H9 (cell line): ENCODE data around the gene ACSM4. TPM values are rescaled to one million over a fixed set of nuclear protein-coding genes. Genes with fewer than 3 reads are reported as not detected.

Experiments
- DNase-seq: peaks from one replicate; pipeline ENCODE4 v3.0.0-alpha.2; 2017
- H2AFZ ChIP-seq: one replicate; pipeline ENCODE4 v1.6.1; 2013; ENCODE audit warnings: mild to moderate bottlenecking, low read length, control low read depth, moderate library complexity
- H2AK5ac ChIP-seq: 2 replicates; pipeline ENCODE4 v1.6.1; 2013; ENCODE audit warnings: low read length, control low read depth, mixed read lengths; ENCODE audit not compliant: insufficient read length
- H2BK120ac ChIP-seq: one replicate; pipeline ENCODE4 v1.6.1; 2013; ENCODE audit warnings: low read depth, mild to moderate bottlenecking, low read length, control low read depth, inconsistent platforms; ENCODE audit not compliant: poor library complexity, severe bottlenecking
- H2BK12ac ChIP-seq: 2 replicates; pipeline ENCODE4 v1.6.1; 2013; ENCODE audit warnings: low read length, control low read depth, mixed read lengths, low read depth; ENCODE audit not compliant: insufficient read length
- H2BK15ac ChIP-seq: 2 replicates; pipeline ENCODE4 v1.6.1; 2013; ENCODE audit warnings: low read depth, low read length, control low read depth
- H2BK20ac ChIP-seq: one replicate; pipeline ENCODE4 v1.6.1; 2013; ENCODE audit warnings: low read depth, mild to moderate bottlenecking, low read length, control low read depth, inconsistent platforms; ENCODE audit not compliant: poor library complexity, severe bottlenecking
- H2BK5ac ChIP-seq: 2 replicates; pipeline ENCODE4 v1.6.1; 2013; ENCODE audit warnings: low read length, control low read depth, mixed read lengths; ENCODE audit not compliant: insufficient read length
- H3K14ac ChIP-seq: 2 replicates; pipeline ENCODE4 v1.6.1; 2013; ENCODE audit warnings: low read length, control low read depth; ENCODE audit not compliant: insufficient read depth
- H3K18ac ChIP-seq: 2 replicates; pipeline ENCODE4 v1.6.1; 2013; ENCODE audit warnings: low read depth, mild to moderate bottlenecking, mixed read lengths, low read length, control low read depth; ENCODE audit not compliant: insufficient read length
- H3K23ac ChIP-seq: 2 replicates; pipeline ENCODE4 v1.6.1; 2013; ENCODE audit warnings: low read length, control low read depth, mixed read lengths, low read depth; ENCODE audit not compliant: insufficient read length
- H3K23me2 ChIP-seq: 2 replicates; pipeline ENCODE4 v1.6.1; 2013; ENCODE audit warnings: low read depth, mild to moderate bottlenecking, mixed read lengths, low read length, control low read depth; ENCODE audit not compliant: insufficient read length, poor library complexity, severe bottlenecking
- H3K27ac ChIP-seq: 2 replicates; pipeline ENCODE4 v1.5.1; 2013; ENCODE audit warnings: low read length, control low read depth, mixed read lengths, low read depth; ENCODE audit not compliant: insufficient read length
- H3K27me3 ChIP-seq: 2 replicates; pipeline ENCODE4 v1.6.1; 2013; ENCODE audit warnings: low read length, control low read depth, inconsistent platforms; ENCODE audit not compliant: insufficient read depth
- H3K4ac ChIP-seq: 2 replicates; pipeline ENCODE4 v1.6.1; 2013; ENCODE audit warnings: low read depth, mild to moderate bottlenecking, control low read depth, inconsistent platforms, low read length, moderate library complexity
- H3K4me1 ChIP-seq: 2 replicates; pipeline ENCODE4 v1.6.1; 2013; ENCODE audit warnings: low read length, control low read depth, inconsistent platforms; ENCODE audit not compliant: insufficient read depth
- H3K4me2 ChIP-seq: 2 replicates; pipeline ENCODE4 v1.6.1; 2013; ENCODE audit warnings: low read length, control low read depth, mixed read lengths; ENCODE audit not compliant: insufficient read length, insufficient read depth
- H3K56ac ChIP-seq: 2 replicates; pipeline ENCODE4 v1.6.1; 2013; ENCODE audit warnings: low read depth, mild to moderate bottlenecking, mixed read lengths, low read length, control low read depth; ENCODE audit not compliant: insufficient read length
- H3K79me1 ChIP-seq: 2 replicates; pipeline ENCODE4 v1.6.1; 2013; ENCODE audit warnings: low read depth, mild to moderate bottlenecking, moderate library complexity, low read length, control low read depth, inconsistent platforms; ENCODE audit not compliant: insufficient read depth, poor library complexity, severe bottlenecking
- H3K79me2 ChIP-seq: 2 replicates; pipeline ENCODE4 v1.6.1; 2013; ENCODE audit warnings: low read length, control low read depth, inconsistent platforms; ENCODE audit not compliant: insufficient read depth
- H3K9ac ChIP-seq: 2 replicates; pipeline ENCODE4 v1.6.1; 2013; ENCODE audit warnings: low read length, control low read depth, mixed read lengths; ENCODE audit not compliant: insufficient read length; ENCODE audit errors: extremely low read depth
- H3K9me3 ChIP-seq: one replicate; pipeline ENCODE4 v1.6.1; 2013; ENCODE audit warnings: low read depth, low read length, inconsistent platforms; ENCODE audit not compliant: control insufficient read depth
- H3T11ph ChIP-seq: one replicate; pipeline ENCODE4 v1.6.1; 2013; ENCODE audit warnings: mild to moderate bottlenecking, low read length, control low read depth, inconsistent platforms
- H4K20me1 ChIP-seq: one replicate; pipeline ENCODE4 v1.6.1; 2013; ENCODE audit not compliant: control insufficient read depth, insufficient read length, insufficient read depth
- H4K5ac ChIP-seq: 2 replicates; pipeline ENCODE4 v1.6.1; 2013; ENCODE audit warnings: low read depth, mild to moderate bottlenecking, mixed read lengths, low read length, control low read depth; ENCODE audit not compliant: insufficient read length
- H4K8ac ChIP-seq: replicated peaks from 2 replicates; pipeline ENCODE4 v1.6.1; 2013; ENCODE audit warnings: low read length, control low read depth, mixed read lengths, low read depth; ENCODE audit not compliant: insufficient read length
- H4K91ac ChIP-seq: 2 replicates; pipeline ENCODE4 v1.6.1; 2013; ENCODE audit warnings: low read depth, mild to moderate bottlenecking, moderate library complexity, mixed read lengths, low read length, control low read depth; ENCODE audit not compliant: insufficient read length
- H3K27ac Mint-ChIP-seq, 3 experiments: 2 replicates in 2 of 3; 3 replicates in 1 of 3; pipeline ENCODE4 v1.8.0; 2020 to 2021; ENCODE audit warnings: mixed read lengths in 3 of 3, mild to moderate bottlenecking in 1 of 3, moderate library complexity in 1 of 3
- H3K27me3 Mint-ChIP-seq: 2 replicates; pipeline ENCODE4 v1.8.0; 2021; ENCODE audit warnings: low read depth, mild to moderate bottlenecking, moderate library complexity, mixed read lengths
- H3K36me3 Mint-ChIP-seq, 3 experiments: 2 replicates in 2 of 3; 3 replicates in 1 of 3; pipeline ENCODE4 v1.8.0; 2020 to 2021; ENCODE audit warnings: low read depth in 3 of 3, mixed read lengths in 3 of 3; ENCODE audit not compliant: insufficient read depth in 1 of 3
- H3K4me1 Mint-ChIP-seq, 2 experiments: 2 replicates each; pipeline ENCODE4 v1.8.0; 2020; ENCODE audit warnings: mixed read lengths in 2 of 2
- H3K4me3 Mint-ChIP-seq, 2 experiments: 2 replicates in 1 of 2; 3 replicates in 1 of 2; pipeline ENCODE4 v1.8.0; 2020 to 2021; ENCODE audit warnings: mild to moderate bottlenecking in 2 of 2, mixed read lengths in 2 of 2, moderate library complexity in 1 of 2
- H3K9me3 Mint-ChIP-seq, 2 experiments: 2 replicates in 1 of 2; 3 replicates in 1 of 2; pipeline ENCODE4 v1.8.0; 2020; ENCODE audit warnings: mild to moderate bottlenecking in 2 of 2, mixed read lengths in 2 of 2, moderate library complexity in 1 of 2
- CTCF ChIP-seq: fragments of 200-600 bp; sonication (generic); conservative IDR thresholded peaks from 3 replicates; pipeline ENCODE4 v1.8.0; 2021; ENCODE audit warnings: antibody characterized with exemption, mild to moderate bottlenecking
- total RNA-seq: library from RNA; stranded (reverse); gene quantifications from 2 replicates; pipeline ENCODE4 v1.2.1, GENCODE V29; 2021

ACSM4 gene
- total RNA-seq, 1 experiment from 2014 or later = not detected

GRCh38 chr12:7344833-7345606 lies 41.1 kb downstream of the ACSM4 start:
- H3K9me3 ChIP-seq = peaks cover 17% of the 10 kb centered on the region
- H3K18ac ChIP-seq = no peak overlapping the region
- H3K4ac ChIP-seq = no peak overlapping the region
- H2AK5ac ChIP-seq = no peak overlapping the region
- H3K23ac ChIP-seq = no peak overlapping the region
- no peak for TF ChIP-seq CTCF
- Mint-ChIP-seq H3K27ac (no peak overlapping the region), H3K36me3 (peaks cover 28 to 42% (median 36%) of the 10 kb centered on the region in 3 experiments), H3K4me3 (no peak overlapping the region; a peak in 1 of 5 replicates), H3K4me1 (peaks cover 7 to 9% of the 10 kb centered on the region in 2 experiments), H3K27me3 (no peaks in the 10 kb centered on the region), H3K9me3 (peaks cover 25 to 41% of the 10 kb centered on the region in 2 experiments; a peak in 4 of 5 replicates)
- H2BK15ac ChIP-seq = no peak overlapping the region
- H3K79me2 ChIP-seq = no peaks in the 10 kb centered on the region
- H2BK5ac ChIP-seq = no peak overlapping the region
- no peak overlapping the region for H2AFZ ChIP-seq
- no peak overlapping the region for H4K5ac ChIP-seq
- no peak for DNase-seq
- H2BK20ac ChIP-seq = no peak overlapping the region
- H3K27ac ChIP-seq = no peak overlapping the region
- H3K14ac ChIP-seq = no peak overlapping the region
- no peaks in the 10 kb centered on the region for H3K4me1 ChIP-seq
- no peak overlapping the region for H3K56ac ChIP-seq
- H2BK12ac ChIP-seq = no peak overlapping the region
- no peak overlapping the region for H3K9ac ChIP-seq
- H4K91ac ChIP-seq = no peak overlapping the region
- no peak overlapping the region for H3T11ph ChIP-seq
- H4K20me1 ChIP-seq = no peaks in the 10 kb centered on the region
- H3K4me2 ChIP-seq = no peak overlapping the region
- H2BK120ac ChIP-seq = no peak overlapping the region
- H3K27me3 ChIP-seq = no peaks in the 10 kb centered on the region
- no peaks in the 10 kb centered on the region for H3K23me2 ChIP-seq
- H3K79me1 ChIP-seq = no peaks in the 10 kb centered on the region
- H4K8ac ChIP-seq = no peak overlapping the region
